Ishikawa (cell line): ENCODE results near the gene CCNL1.

Source experiments
- EP300 ChIP-seq: IDR thresholded peaks from 2 replicates; pipeline ENCODE4 v1.6.1; 2012; ENCODE audit warnings: borderline replicate concordance
- FOXM1 ChIP-seq: IDR thresholded peaks from 2 replicates; pipeline ENCODE4 v1.6.1; 2012; ENCODE audit warnings: low read depth, borderline replicate concordance
- TAF1 ChIP-seq: IDR thresholded peaks from 2 replicates; pipeline ENCODE4 v1.6.1; 2012; ENCODE audit warnings: low read depth, mild to moderate bottlenecking
- TCF12 ChIP-seq: IDR thresholded peaks from 2 replicates; pipeline ENCODE4 v1.6.1; 2012; ENCODE audit warnings: low read depth
- TF ChIP-seq, protein P1 (sequence below): IDR thresholded peaks from 2 replicates; pipeline ENCODE4 v1.6.1; 2012
- TF ChIP-seq, protein P2 (sequence below): IDR thresholded peaks from 2 replicates; pipeline ENCODE4 v1.6.1; 2012

DNA sequence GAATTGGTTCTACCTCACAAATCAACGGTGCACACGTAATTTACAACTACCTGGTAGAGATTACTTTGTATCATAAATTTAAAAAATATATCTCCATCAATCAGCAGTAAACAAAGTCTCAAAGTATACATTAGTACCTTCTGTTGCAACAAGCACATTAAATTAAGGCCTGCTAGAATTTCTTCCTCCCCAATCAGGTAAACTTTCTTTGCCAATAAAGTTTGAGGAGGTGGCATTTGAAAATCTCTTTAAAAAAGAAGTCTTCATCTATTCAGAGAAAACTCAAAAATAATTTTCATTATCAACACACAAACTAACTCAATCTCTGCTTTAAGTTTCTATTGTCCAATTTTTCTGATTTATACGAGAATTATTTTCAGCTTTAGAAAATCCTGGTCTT lies 4.4 kb downstream of the CCNL1 start:
- TF ChIP-seq TAF1 (no peak), FOXM1 (no peak), TCF12 (no peak), EP300 (no peak)
- TF ChIP-seq, protein P1, sequence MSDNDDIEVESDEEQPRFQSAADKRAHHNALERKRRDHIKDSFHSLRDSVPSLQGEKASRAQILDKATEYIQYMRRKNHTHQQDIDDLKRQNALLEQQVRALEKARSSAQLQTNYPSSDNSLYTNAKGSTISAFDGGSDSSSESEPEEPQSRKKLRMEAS: no peak
- TF ChIP-seq, protein P2, sequence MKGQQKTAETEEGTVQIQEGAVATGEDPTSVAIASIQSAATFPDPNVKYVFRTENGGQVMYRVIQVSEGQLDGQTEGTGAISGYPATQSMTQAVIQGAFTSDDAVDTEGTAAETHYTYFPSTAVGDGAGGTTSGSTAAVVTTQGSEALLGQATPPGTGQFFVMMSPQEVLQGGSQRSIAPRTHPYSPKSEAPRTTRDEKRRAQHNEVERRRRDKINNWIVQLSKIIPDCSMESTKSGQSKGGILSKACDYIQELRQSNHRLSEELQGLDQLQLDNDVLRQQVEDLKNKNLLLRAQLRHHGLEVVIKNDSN: no peak
